ELR (cell line): ENCODE measurements around the gene ASTN2.
"Not testable (repeated sequence)": the region's sequence is repeated elsewhere in the genome, so short reads cannot be mapped to it uniquely, and the experiment has no call there.

Experiments used
- DNase-seq: peaks from one replicate; pipeline ENCODE4 v3.0.0-alpha.2; 2015; ENCODE audit warnings: low read depth

Gene ASTN2

DNA sequence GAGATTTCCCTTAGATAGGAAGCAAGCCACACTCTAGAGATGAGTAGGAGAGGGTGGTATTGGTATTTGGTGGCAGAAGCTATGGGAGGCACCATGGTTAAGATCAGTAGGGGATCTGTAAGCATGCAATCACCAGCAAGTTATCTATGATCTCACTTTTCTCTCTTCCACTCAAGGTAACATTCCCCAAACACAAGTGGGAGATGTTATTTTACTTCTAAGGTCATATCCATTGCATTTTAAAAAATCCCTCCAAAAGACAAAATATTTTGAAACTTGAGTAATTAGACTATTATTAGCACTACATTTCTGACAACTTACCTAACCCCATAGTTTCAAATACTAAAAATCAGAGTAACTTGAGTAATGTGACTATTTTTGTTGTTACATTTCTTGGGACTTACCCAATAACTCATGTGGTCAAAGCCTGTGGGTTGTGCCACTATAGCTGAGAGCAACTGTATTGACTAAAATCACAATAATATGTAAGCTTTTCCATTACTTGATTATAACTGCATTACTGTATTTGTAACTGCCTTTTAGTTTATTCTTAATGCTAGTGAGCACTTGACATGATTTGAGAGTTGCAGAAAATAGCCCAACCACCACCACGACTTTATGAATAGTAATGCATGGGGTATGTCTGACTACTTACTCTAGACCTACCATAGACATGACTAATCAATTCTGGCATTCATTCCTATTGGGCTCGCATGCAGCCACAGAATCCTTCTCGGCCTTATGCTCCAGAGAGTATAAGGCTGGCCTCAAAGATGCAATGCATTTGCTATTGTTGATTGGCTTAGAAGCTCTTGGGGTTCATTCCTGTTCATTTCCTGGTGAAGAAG is 463.0 kb downstream of the ASTN2 start:
- DNase-seq, result peak; percentile 92

DNA sequence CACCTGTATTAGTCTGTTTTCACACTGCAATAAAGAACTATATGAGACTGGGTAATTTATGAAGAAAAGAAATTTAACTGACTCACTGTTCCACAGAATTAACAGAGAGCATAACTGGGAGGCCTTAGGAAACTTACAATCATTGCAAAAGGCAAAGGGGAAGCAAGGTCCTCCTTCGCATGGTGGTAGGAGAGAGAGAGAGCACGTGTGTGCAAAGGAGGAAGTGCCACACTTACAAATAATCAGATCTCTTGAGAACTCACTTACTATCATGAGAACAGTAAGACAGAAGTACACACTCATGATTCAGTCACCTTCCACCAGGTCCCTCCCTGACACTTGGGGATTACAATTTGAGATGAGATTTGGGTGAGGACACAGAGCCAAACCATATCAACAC is 469.0 kb downstream of the ASTN2 start:
- DNase-seq, result no peak

DNA sequence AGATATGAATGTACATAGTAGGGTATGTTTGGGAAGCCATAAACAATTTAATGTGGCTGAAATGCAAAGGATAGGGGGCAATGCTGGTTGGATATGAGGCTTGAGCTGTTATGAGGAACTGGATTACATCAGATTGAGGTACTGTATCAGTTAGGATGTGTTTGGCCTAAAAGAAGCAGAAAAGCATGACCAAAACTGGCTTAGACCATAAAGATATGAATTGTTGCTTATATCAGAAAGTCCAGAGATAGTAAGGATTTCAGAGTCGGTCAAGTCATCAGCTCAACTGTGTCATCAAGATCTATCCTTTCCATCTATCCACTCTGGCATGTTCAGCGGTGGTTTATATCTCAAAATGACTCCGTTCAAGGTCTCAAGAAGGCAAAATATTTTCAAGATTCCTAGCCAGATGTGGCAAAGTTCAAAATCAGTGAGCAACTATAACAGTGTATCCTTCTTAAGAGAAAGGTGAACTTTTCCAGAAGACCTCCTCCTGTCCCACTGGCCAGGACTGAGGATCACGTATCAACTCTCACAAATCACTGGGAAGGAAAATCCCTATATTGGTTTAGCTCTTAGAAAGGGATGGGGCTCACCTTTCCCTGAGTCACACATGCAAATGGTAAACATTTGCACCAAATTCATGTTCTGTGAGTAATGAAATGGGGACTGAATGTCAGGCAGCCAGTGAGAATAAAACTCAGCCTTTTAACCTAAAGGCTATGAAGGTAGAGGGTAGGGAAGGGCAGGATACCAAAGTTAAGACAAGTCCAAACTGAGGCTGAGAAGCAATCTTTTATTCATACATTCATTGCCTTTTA is 469.9 kb downstream of the ASTN2 start:
- peak; percentile 41 for DNase-seq

DNA sequence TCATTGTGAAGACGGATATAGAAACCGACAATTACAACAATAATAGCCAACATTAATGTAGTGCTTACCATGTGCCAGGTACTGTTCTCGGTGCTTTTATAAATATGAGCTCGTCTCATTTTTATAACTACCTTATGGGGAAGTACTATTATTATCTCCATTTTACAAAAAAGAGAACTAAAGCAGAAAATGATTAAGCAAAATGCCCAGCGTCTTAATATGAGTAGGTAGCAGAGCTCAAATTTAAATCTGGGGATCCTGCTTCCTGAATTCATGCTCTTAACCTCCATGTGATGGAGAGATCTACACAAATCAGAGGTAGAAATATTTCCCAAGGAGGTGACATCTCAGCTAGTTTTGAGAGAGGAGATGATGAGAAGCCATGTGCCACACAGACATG is 470.9 kb downstream of the ASTN2 start:
- DNase-seq, result no peak

DNA sequence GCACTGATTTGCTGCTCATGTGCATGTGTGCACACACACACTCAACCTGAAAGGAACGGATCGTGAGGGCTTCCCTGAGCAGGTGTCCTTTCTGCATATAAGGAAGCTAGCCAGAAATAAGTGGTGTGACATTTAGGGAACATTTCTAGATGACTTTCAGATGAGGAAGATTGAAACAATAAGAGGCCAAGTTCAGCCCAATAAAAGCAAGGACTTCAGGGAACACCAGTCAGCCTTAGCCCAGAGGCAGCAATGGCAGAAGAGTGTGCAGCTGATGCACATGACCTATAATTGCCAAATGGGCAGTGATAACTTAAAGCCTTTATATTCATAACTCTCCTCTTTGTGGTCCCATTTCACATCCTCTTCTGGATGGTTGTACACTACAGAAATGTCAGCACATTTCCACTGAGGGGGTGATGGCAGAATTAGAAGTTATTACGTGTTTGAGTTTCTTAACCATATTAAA is 472.2 kb downstream of the ASTN2 start:
- DNase-seq, result no peak

DNA sequence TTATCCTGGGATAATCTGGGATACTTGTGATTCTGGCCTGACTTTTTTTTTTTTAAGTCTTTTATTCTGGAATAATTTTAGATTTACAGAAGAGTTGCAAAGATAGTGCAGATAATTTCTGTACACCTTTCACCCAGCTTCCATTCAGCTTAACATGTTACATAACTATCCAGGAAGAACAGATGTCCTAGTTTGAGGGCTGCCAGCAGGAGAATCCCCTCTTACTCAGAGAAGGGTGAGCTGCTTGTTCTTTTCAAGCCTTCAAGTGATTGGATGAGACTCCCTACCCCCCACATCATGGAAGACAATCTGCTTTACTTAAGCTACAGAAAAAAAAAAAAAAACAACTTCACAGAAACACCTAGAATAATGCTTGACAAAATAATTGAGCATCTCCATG is 473.6 kb downstream of the ASTN2 start:
- no peak for DNase-seq

DNA sequence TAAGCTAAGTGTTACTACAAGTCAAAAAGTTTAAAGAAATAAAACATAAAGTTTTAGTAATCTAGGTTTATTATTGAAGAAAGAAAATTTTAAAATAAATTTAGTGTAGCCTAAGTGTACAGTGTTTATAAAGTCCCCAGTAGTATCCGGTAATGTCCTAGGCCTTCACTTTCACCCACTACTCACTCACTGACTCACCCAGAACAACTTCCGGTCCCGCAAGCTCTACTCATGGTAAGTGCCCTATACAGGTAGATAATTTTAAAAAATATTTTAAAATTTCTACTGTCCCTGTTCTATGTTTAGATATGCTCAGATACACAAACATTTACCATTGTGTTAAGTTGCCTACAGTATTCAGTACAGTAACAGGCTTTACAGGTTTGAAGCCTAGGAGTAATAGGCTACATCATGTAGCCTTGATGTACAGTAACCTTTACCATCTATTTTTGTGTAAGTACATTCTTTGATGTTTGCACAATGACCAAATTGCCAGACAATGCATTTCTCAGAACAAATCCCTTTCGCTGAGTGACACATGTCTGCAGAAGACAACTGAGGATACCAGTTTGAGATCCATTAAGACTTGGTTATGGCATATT is 474.1 kb downstream of the ASTN2 start:
- DNase-seq, result peak; percentile 37

DNA sequence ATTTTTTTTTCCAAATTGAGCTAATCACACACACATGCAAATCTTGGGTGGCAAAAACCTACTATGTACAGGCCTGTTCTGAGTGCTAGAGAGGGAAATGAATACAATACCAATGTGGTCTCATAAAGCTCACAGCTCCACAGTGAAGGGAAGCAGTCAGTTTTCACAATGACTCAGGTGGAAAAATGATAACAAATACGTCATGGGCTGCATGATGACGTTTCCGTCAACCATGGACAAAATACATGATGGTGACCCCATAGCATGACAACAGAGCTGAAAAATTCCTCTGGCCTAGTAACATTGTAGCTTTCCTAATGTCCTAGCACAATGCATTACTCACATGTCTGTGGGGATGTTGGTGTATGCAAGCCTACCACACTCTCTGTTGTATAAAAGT is 475.2 kb downstream of the ASTN2 start:
- peak; percentile 24 for DNase-seq

DNA sequence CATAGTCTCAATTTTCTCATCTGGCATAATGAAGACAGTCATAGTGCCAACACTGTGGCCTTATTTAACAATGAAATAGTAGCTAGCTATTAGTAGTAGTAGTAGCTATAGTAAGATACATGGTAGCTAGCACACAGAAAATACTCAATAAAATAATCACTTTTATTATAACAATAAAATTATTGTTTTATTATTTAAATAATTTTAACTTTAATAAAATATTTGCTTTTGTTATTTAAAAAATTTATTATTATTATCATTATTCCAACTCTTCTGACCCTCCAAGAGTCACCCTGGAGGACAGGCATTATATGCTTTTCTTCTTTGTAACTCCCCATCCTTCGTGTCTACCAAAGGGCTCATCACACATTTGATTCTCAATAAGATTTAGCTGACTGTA is 475.7 kb downstream of the ASTN2 start:
- no peak for DNase-seq

DNA sequence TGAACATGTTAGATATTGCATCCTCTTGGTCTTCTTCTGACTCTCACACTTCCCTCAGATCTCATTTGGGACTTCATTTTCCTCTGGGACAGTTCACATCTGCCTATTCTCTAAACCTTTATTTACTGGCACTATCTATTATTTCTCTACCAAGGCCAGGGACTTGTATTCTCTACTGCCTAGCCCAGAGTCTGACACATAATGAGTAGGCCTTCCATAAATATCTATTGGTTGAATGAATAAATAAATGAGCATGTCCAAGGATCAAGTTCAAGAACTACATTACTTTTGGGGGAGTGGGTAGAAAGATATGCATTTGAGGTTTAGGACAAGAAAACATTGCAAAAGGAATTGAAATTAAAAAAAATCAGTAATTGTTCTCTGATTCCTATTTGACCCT is 477.5 kb downstream of the ASTN2 start:
- DNase-seq, result peak; percentile 42

DNA sequence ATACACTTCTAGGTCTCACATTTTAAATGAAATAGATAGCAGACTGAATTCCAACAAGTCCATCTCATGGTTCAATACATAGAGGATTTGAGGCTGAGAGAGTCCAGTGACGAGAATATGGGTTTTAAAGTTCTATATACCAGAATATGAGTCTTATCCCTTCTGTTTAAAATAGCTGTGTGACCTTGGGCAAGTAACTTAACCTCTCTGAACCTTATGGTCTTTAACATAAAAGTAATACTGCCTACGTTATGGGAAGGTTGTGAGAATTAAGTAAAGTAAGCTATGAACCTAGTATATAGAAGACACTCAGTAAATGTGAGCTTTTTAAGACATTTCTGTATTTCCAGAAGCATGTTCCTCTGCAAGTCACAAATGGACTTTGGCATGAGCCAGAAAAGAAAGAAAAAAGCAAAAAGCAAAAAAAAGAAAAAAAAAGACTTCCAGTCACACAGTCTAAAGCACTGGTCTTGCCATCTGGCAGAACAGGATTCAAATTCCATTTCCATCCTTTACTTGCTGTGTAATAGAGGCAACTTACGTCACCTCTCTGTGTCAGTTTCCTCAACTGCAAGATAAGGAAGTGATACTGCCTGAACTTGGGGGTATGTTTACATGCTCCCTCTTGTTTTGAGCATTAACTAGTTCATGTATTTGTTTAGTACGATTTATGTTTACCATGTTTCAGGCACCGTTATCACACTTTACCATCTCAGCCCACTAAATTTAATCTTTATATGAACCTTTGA is 479.5 kb downstream of the ASTN2 start:
- DNase-seq, result no peak

DNA sequence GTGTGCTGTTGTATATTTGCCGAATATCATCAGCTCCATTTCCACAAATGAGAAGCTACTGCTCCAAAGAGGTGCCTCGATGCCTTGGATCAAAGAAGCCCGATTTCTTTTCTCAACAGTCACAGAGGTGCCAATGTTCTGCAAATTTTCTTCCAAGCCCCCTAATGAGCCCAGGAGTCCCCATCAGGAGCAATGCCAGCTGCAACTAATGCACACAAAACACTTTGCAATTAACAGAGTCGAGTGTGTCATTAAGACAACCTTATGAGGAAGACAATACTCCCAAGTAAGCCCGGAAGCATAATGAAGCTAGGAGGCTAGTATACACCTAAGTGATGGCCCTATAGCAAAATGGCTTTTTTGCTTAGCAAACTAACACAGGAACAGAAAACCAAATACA is 480.7 kb downstream of the ASTN2 start:
- no peak for DNase-seq

DNA sequence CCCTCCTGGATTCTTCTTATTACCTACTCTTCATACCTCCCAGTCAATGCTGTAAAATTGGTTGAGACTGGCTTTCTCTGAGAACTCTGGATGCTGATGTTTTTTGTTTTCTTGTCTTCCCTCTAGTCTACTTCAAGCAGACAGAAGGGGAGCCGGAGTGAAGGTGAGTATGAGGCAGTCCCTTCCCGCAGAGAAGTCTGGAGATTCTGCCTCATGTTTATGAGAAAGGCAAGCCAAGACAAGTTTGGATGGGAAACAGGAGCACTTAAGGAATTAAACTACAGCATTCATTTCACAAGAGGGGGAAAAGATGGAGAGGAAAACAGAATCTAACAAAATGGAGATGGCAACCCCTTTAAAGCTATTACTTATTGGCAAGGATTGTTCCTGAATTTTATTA is 481.6 kb downstream of the ASTN2 start:
- DNase-seq, result no peak

DNA sequence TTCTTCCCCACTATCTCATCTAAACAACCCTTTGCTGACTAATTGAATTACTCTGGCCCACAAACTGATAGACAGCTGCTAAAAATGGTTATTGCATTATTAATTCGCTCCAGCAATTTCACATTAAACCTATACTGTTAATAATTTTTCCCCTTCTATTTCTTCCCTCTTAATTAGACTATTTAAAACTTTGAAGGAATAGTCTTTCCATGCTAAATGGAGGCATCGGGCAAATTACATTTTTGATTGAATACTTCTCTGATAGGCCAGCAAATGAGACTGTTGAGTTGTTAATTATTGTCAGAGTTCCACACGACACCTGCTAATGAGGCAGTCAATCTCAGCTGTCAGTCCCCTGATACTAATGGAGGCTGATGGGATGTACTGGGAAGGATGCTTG is 485.2 kb downstream of the ASTN2 start:
- no peak for DNase-seq

DNA sequence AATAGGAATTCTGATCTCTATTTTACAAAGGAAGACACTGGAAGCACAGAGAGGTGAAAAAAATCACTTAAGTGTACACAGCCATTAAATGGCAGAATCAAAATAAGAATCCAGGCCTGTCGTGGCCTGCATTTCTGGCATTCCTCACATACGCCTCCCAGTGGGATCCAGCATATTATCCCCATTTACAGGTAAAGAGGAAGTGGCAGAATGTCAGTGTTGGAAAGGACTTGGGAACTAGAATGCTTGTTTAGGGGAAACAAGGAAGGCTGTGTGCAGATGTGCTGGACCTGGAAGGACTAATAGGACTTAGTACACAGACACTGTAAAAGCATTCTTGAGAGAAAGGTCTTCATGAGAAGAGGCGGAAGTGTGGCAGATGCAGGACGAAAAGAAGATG is 486.0 kb downstream of the ASTN2 start:
- DNase-seq, result no peak

DNA sequence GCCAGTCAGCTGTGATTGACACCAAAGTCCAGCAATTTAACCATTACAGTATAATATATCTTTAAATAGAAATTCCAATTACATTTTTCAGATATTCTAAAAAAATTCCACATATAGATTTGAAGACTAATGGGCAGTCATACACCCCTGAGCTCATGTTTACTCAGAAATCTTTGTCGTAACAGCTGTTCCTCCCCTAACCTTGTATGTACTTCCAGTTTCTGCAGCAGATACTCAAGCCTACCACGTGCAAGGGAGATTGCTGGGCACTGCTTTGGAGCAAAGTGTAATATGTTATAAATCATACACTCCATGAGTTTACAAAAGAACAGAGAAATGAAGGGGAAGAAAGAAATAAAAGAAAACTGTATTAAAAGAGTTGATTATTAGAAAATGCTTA is 486.6 kb downstream of the ASTN2 start:
- no peak for DNase-seq

DNA sequence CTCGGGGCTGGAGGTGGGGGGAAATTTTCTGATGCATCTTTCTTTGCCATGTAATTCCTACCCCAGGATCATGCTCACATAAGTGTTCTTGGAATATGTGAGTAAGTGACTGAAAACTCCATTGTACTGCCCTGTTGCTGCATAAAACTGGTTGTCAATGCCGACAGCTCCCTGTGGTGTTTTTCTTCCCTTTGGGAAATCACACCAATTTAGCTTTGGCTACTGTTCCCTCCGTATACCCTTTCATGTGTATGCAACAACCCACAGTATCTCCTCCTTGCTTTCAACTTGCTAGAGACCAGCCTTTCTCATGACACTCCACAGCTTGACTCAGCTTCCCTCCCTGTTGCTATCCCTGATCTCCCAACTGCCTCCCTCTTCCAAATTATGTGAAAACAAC is 487.1 kb downstream of the ASTN2 start:
- no peak for DNase-seq

DNA sequence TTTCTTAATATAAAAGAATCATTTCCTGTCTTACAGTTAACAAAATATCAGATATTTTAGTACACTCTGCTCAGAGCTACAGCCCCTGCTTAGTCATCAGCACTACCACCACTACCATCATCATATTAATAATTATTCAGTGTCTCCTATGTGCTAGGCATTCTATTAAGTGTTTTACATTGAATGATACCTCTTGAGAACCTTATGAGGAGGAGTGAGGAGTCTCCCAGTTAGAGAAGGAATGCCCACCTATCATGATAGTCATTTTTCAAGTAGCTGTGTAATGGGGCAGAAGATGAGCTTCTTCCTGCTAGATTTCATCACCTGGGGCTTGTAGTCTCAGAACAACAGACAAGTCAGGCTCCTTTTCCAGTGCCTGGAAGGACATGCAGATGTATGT is 489.7 kb downstream of the ASTN2 start:
- DNase-seq, result no peak

DNA sequence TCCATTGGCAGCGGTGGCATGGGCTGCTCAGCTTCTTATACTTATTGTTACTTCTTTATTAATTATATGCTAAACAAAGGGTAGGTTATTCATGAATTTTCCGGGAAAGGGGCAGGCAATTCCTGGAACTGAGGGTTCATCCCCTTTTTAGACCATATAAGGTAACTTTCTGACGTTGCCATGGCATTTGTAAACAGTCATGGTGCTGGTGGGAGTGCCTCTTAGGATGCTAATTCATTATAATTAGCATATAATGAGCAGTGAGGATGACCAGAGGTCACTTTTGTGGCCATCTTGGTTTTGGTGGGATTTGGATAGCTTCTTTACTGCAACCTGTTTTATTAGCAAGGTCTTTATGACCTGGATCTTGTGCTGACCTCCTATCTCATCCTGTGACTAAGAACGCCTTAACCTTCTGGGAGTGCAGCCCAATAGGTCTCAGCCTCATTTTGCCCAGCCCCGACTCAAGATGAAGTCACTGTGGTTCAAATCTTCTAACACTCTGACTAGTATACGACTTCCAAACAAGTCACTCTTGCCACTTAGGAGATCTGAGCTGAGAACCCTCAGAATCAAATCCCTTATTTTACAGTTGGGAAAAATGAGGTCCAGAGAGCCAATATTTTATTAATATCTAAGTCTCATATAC is 490.3 kb downstream of the ASTN2 start:
- DNase-seq, result peak; percentile 28

DNA sequence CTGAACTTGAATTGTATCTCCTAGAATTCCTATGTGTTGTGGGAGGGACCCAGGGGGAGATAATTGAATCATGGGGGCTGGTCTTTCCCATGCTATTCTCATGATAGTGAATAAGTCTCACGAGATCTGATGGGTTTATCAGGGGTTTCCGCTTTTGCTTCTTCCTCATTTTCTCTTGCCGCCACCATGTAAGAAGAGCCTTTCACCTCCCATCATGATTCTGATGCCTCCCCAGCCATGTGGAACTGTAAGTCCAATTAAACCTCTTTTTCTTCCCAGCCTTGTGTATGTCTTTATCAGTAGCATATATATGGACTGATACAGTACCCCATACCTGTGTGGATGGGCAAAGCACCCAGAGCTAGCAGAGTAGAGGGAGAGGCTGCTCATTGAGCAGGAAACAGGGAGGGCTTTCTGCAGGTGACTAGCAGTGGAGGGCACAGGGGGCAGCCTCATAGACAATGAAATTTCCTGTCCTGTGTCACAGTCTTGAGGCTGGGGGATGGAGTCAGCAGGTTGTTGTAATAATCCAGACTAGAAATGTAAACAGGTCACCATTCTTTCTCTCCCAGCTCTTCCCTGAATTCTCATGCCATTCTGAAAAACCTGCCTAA is 496.9 kb downstream of the ASTN2 start:
- DNase-seq, result not testable (repeated sequence)

DNA sequence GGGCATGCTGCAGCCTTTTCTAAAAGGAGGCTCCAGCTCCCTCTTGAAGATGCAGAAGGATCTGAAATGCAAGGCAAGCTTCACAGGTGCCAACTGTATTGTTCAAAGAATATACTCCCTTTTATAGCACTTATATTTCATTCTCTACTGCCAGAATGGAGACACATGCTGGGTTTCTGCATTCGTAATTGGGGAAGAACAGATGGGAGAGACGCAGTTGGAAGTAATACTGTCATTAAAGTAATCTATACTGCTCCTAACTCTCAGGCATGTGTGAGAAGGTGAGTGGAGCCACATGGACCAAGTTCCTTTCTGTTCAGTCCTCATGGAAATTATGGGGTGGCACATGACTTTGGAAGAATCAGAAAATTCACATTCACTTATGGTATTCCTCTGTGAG is 501.3 kb downstream of the ASTN2 start:
- DNase-seq, result no peak
